ENCODE measurements around the gene KCNG2.
A peak's percentile ranks its signal among the peaks of the same experiment; 100 is the strongest.

The KCNG2 gene

DNA sequence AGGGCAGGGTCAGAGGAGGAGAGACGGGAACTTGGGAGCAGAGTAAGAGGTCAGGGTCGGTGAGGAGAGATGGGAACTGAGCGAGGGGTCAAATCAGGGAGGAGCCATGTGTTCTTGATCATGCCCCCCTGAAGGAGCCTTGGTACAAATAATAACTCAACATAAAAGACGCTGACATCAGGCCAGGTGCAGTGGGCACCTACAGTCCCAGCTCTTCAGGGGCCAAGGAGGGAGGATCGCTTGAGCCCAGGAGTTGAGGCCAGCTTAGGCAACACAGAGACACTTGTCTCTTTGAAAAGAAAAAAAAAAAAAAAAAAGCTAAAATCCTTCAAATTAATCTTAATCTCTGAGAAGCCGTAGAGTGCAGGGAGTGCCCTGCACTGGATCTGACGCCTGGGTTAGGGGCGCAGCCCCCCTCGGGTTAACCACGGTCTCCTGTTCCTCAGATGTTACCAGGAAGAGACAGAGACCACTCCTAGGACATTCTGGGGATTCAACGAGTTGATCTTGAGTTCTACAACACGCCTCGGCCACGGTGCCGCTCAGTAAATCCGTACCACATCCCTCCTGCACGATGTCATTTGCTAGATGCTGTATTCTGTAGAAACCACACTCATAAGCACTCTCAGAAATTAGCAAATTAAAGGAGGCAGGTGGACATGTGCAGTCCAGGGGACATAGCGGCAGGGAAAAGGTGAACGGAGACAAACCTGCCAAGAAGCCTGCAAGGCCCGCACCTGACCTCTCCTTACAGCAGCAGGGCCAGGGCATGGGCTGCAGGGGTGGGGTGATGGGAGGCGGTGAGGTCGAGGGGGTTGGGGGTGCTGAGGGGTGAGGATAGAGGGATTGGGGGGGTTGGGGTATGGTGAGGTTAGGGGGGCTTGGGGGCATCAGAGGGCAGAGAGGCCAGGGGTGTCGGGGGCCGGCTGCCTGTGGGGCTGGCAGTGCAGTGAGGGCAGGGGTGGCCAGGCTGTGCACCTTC lies 124.5 kb downstream of the KCNG2 start:
- no peak overlapping the region for H3K23ac ChIP-seq (ENCODE audit: low read depth, low read length, poor library complexity)
- no peak overlapping the region for H3K4me2 ChIP-seq (ENCODE audit: insufficient read depth, low read length, poor library complexity, severe bottlenecking)
- peaks cover 13 to 20% of the 10 kb centered on the region in 2 donors for H3K9me3 ChIP-seq (replicated peaks in 1 of 2; ENCODE audit: control insufficient read depth in 2 of 2, insufficient read depth in 1 of 2, low read depth in 1 of 2, low read length in 2 of 2)
- no peak overlapping the region for H2BK120ac ChIP-seq (ENCODE audit: low read depth, low read length)
- H3K9ac ChIP-seq (ENCODE audit: low read depth, low read length, poor library complexity), result no peak overlapping the region
- peaks cover 0 to 52% of the 10 kb centered on the region in 2 donors for H3K36me3 ChIP-seq (replicated peaks in 1 of 2; ENCODE audit: control insufficient read depth in 2 of 2, insufficient read depth in 2 of 2, low read length in 2 of 2)
- no CpG with 5 or more reads among the region's 24 CpGs for WGBS, 2 donors (ENCODE audit: extremely low coverage in 2 of 2, insufficient read length in 2 of 2, insufficient replicate concordance in 1 of 2)
- no peaks in the 10 kb centered on the region for H3K27me3 ChIP-seq (ENCODE audit: control insufficient read depth in 3 of 3, insufficient read depth in 3 of 3, low read depth in 1 of 3, low read length in 3 of 3)
- H2AK5ac ChIP-seq (ENCODE audit: low read depth, low read length), result no peak overlapping the region
- H3K18ac ChIP-seq (ENCODE audit: low read length), result no peak overlapping the region
- H4K91ac ChIP-seq (ENCODE audit: low read depth, low read length, poor library complexity), result no peak overlapping the region
- no peak overlapping the region for H2BK12ac ChIP-seq (ENCODE audit: low read length)
- H2BK15ac ChIP-seq (ENCODE audit: low read length), result no peak overlapping the region
- no peak for DNase-seq (ENCODE audit: low spot score)
- no peak overlapping the region for H3K4me3 ChIP-seq (ENCODE audit: low read length in 2 of 2)
- no peak overlapping the region for H2BK5ac ChIP-seq (ENCODE audit: low read length)
- no peak overlapping the region for H3K27ac ChIP-seq (replicated peaks; ENCODE audit: low read length)
- no peak overlapping the region for H3K4ac ChIP-seq (ENCODE audit: low read length)
- H3K14ac ChIP-seq (ENCODE audit: low read length), result no peak overlapping the region
- H3K79me1 ChIP-seq (ENCODE audit: low read depth, low read length), result peaks cover 12% of the 10 kb centered on the region
- peaks cover 0 to 4% of the 10 kb centered on the region in 2 donors for H3K4me1 ChIP-seq (ENCODE audit: control insufficient read depth in 2 of 2, insufficient read depth in 1 of 2, low read depth in 1 of 2, low read length in 2 of 2)
- H4K8ac ChIP-seq (ENCODE audit: low read depth, low read length), result no peak overlapping the region
- H2AFZ ChIP-seq (ENCODE audit: low read length), result no peak overlapping the region

GRCh38 chr18:79922971-79923411 lies 125.3 kb downstream of the KCNG2 start:
- H2BK5ac ChIP-seq (ENCODE audit: low read length), result no peak overlapping the region
- H3K4me2 ChIP-seq (ENCODE audit: insufficient read depth, low read length, poor library complexity, severe bottlenecking), result no peak overlapping the region
- H3K27ac ChIP-seq (replicated peaks; ENCODE audit: low read length), result no peak overlapping the region
- H3K79me1 ChIP-seq (ENCODE audit: low read depth, low read length), result peaks cover 6% of the 10 kb centered on the region
- H3K14ac ChIP-seq (ENCODE audit: low read length), result no peak overlapping the region
- H3K23ac ChIP-seq (ENCODE audit: low read depth, low read length, poor library complexity), result no peak overlapping the region
- no peak for DNase-seq (ENCODE audit: low spot score)
- no peak overlapping the region for H3K4ac ChIP-seq (ENCODE audit: low read length)
- no peak overlapping the region for H3K18ac ChIP-seq (ENCODE audit: low read length)
- H4K91ac ChIP-seq (ENCODE audit: low read depth, low read length, poor library complexity), result no peak overlapping the region
- H2BK15ac ChIP-seq (ENCODE audit: low read length), result no peak overlapping the region
- no peak overlapping the region for H3K9ac ChIP-seq (ENCODE audit: low read depth, low read length, poor library complexity)
- H3K36me3 ChIP-seq (replicated peaks in 1 of 2; ENCODE audit: control insufficient read depth in 2 of 2, insufficient read depth in 2 of 2, low read length in 2 of 2), result peaks cover 0 to 49% of the 10 kb centered on the region in 2 donors
- H4K8ac ChIP-seq (ENCODE audit: low read depth, low read length), result no peak overlapping the region
- no peak overlapping the region for H2BK120ac ChIP-seq (ENCODE audit: low read depth, low read length)
- H3K9me3 ChIP-seq (replicated peaks in 1 of 2; ENCODE audit: control insufficient read depth in 2 of 2, insufficient read depth in 1 of 2, low read depth in 1 of 2, low read length in 2 of 2), result peaks cover 10 to 18% of the 10 kb centered on the region in 2 donors
- WGBS, 2 donors (ENCODE audit: extremely low coverage in 2 of 2, insufficient read length in 2 of 2, insufficient replicate concordance in 1 of 2), result no CpG with 5 or more reads among the region's 17 CpGs
- no peak overlapping the region for H2AK5ac ChIP-seq (ENCODE audit: low read depth, low read length)
- H3K4me3 ChIP-seq (ENCODE audit: low read length in 2 of 2), result no peak overlapping the region
- no peaks in the 10 kb centered on the region for H3K27me3 ChIP-seq (ENCODE audit: control insufficient read depth in 3 of 3, insufficient read depth in 3 of 3, low read depth in 1 of 3, low read length in 3 of 3)
- peaks cover 0 to 6% of the 10 kb centered on the region in 2 donors for H3K4me1 ChIP-seq (ENCODE audit: control insufficient read depth in 2 of 2, insufficient read depth in 1 of 2, low read depth in 1 of 2, low read length in 2 of 2)
- H2BK12ac ChIP-seq (ENCODE audit: low read length), result no peak overlapping the region
- no peak overlapping the region for H2AFZ ChIP-seq (ENCODE audit: low read length)

GRCh38 chr18:79923896-79924585 lies 126.3 kb downstream of the KCNG2 start:
- Histone ChIP-seq H3K79me1 (ENCODE audit: low read depth, low read length) (peaks cover 7% of the 10 kb centered on the region), H3K14ac (ENCODE audit: low read length) (no peak overlapping the region), H3K4ac (ENCODE audit: low read length) (no peak overlapping the region), H2BK15ac (ENCODE audit: low read length) (no peak overlapping the region), H3K27me3 (ENCODE audit: control insufficient read depth in 3 of 3, insufficient read depth in 3 of 3, low read depth in 1 of 3, low read length in 3 of 3) (no peaks in the 10 kb centered on the region), H3K23ac (ENCODE audit: low read depth, low read length, poor library complexity) (no peak overlapping the region), H3K9ac (ENCODE audit: low read depth, low read length, poor library complexity) (no peak overlapping the region), H3K36me3 (replicated peaks in 1 of 2; ENCODE audit: control insufficient read depth in 2 of 2, insufficient read depth in 2 of 2, low read length in 2 of 2) (peaks cover 0 to 52% of the 10 kb centered on the region in 2 donors), H2AK5ac (ENCODE audit: low read depth, low read length) (no peak overlapping the region), H3K9me3 (replicated peaks in 1 of 2; ENCODE audit: control insufficient read depth in 2 of 2, insufficient read depth in 1 of 2, low read depth in 1 of 2, low read length in 2 of 2) (peaks cover 13 to 27% of the 10 kb centered on the region in 2 donors), H3K4me1 (ENCODE audit: control insufficient read depth in 2 of 2, insufficient read depth in 1 of 2, low read depth in 1 of 2, low read length in 2 of 2) (peaks cover 0 to 6% of the 10 kb centered on the region in 2 donors), H4K91ac (ENCODE audit: low read depth, low read length, poor library complexity) (no peak overlapping the region), H4K8ac (ENCODE audit: low read depth, low read length) (no peak overlapping the region), H3K18ac (ENCODE audit: low read length) (no peak overlapping the region), H3K4me3 (ENCODE audit: low read length in 2 of 2) (peak overlapping the region in 1 of 2 donors; percentile 39), H2BK120ac (ENCODE audit: low read depth, low read length) (no peak overlapping the region), H2BK12ac (ENCODE audit: low read length) (no peak overlapping the region), H2BK5ac (ENCODE audit: low read length) (no peak overlapping the region), H2AFZ (ENCODE audit: low read length) (no peak overlapping the region), H3K27ac (replicated peaks; ENCODE audit: low read length) (no peak overlapping the region), H3K4me2 (ENCODE audit: insufficient read depth, low read length, poor library complexity, severe bottlenecking) (no peak overlapping the region)
- no CpG with 5 or more reads among the region's 26 CpGs for WGBS, 2 donors (ENCODE audit: extremely low coverage in 2 of 2, insufficient read length in 2 of 2, insufficient replicate concordance in 1 of 2)
- DNase-seq (ENCODE audit: low spot score), result no peak

Measured in neuronal stem cell (in vitro differentiated cells).